ENCODE measurements around the gene SLC22A12. TPM values are rescaled to one million over a fixed set of nuclear protein-coding genes. Genes with fewer than 3 reads are reported as not detected.

SLC22A12 gene
- total RNA-seq, 4 donors from 2014 or later: not detected

- no peak for TF ChIP-seq POLR2A (IDR thresholded peaks at IDR 0.05)
- TF ChIP-seq CTCF (IDR thresholded peaks at IDR 0.05): no peak
- 74 to 85% methylated on average over 8 of the region's 8 CpGs for WGBS, 2 donors
- intact Hi-C loops (cut with DNase I; ENCODE audit: low total_unique reads): no loop called here
- DNase-seq (ENCODE audit: low spot score in 2 of 2): no peak
- H3K4me3 ChIP-seq (ENCODE audit: low read depth, poor library complexity, severe bottlenecking): no peak overlapping the region
These were observed 18.9 kb upstream of the SLC22A12 start for GRCh38 chr11:64572143-64572542.

GRCh38 chr11:64577202-64577601, 13.8 kb upstream of the SLC22A12 start:
- TF ChIP-seq CTCF (IDR thresholded peaks at IDR 0.05) (no peak), POLR2A (IDR thresholded peaks at IDR 0.05) (no peak)
- intact Hi-C loops (cut with DNase I; ENCODE audit: low total_unique reads): no loop called here
- H3K4me3 ChIP-seq (ENCODE audit: low read depth, poor library complexity, severe bottlenecking): no peak overlapping the region
- DNase-seq (ENCODE audit: low spot score in 2 of 2): no peak
- WGBS, 2 donors: 91 to 94% methylated on average over 6 of the region's 6 CpGs

GRCh38 chr11:64580412-64580811, 10.6 kb upstream of the SLC22A12 start:
- DNase-seq (ENCODE audit: low spot score in 2 of 2): no peak
- intact Hi-C loops (cut with DNase I; ENCODE audit: low total_unique reads): no loop called here
- 69% methylated on average over 7 of the region's 7 CpGs for WGBS, 2 donors
- no peak overlapping the region for H3K4me3 ChIP-seq (ENCODE audit: low read depth, poor library complexity, severe bottlenecking)
- no peak for TF ChIP-seq CTCF (IDR thresholded peaks at IDR 0.05)
- TF ChIP-seq POLR2A (IDR thresholded peaks at IDR 0.05): no peak

- 89 to 91% methylated on average over 11 to 12 of the region's 17 CpGs for WGBS, 2 donors
- DNase-seq (ENCODE audit: low spot score in 2 of 2): no peak
- intact Hi-C loops (cut with DNase I; ENCODE audit: low total_unique reads): no loop called here
- H3K4me3 ChIP-seq (ENCODE audit: low read depth, poor library complexity, severe bottlenecking): no peak overlapping the region
- no peak for TF ChIP-seq POLR2A (IDR thresholded peaks at IDR 0.05)
- no peak for TF ChIP-seq CTCF (IDR thresholded peaks at IDR 0.05)
These were observed 9.9 kb upstream of the SLC22A12 start for GRCh38 chr11:64581057-64581523.

- intact Hi-C loops (cut with DNase I; ENCODE audit: low total_unique reads): no loop called here
- H3K4me3 ChIP-seq (ENCODE audit: low read depth, poor library complexity, severe bottlenecking): no peak overlapping the region
- DNase-seq (ENCODE audit: low spot score in 2 of 2): no peak
- TF ChIP-seq POLR2A (IDR thresholded peaks at IDR 0.05): no peak
- TF ChIP-seq CTCF (IDR thresholded peaks at IDR 0.05): no peak
- 85 to 92% methylated on average over 15 of the region's 15 CpGs for WGBS, 2 donors
These were observed 8.1 kb upstream of the SLC22A12 start for GRCh38 chr11:64582885-64583284.
